Fibroblast of skin of right biceps (primary cell): ENCODE data around the gene AP5S1.
"Not testable (repeated sequence)": the region's sequence is repeated elsewhere in the genome, so short reads cannot be mapped to it uniquely, and the experiment has no call there.

Experiments used
- DNase-seq: peaks from one replicate; pipeline ENCODE4 v3.0.0-alpha.2; 2013

AP5S1 gene

DNA sequence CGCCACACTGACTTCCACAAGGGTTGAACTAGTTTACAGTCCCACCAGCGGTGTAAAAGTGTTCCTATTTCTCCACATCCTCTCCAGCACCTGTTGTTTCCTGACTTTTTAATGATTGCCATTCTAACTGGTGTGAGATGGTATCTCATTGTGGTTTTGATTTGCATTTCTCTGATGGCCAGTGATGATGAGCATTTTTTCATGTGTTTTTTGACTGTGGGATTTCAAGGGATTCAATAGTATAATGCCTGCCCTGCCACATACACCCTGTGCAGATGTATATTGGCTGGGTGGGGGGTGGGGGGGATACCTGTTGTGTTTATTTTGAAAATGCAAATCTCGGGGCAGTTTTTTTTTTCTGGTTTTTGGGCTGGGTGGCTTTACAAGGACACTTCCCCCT lies 26.2 kb upstream of the AP5S1 start:
- not testable (repeated sequence) for DNase-seq

DNA sequence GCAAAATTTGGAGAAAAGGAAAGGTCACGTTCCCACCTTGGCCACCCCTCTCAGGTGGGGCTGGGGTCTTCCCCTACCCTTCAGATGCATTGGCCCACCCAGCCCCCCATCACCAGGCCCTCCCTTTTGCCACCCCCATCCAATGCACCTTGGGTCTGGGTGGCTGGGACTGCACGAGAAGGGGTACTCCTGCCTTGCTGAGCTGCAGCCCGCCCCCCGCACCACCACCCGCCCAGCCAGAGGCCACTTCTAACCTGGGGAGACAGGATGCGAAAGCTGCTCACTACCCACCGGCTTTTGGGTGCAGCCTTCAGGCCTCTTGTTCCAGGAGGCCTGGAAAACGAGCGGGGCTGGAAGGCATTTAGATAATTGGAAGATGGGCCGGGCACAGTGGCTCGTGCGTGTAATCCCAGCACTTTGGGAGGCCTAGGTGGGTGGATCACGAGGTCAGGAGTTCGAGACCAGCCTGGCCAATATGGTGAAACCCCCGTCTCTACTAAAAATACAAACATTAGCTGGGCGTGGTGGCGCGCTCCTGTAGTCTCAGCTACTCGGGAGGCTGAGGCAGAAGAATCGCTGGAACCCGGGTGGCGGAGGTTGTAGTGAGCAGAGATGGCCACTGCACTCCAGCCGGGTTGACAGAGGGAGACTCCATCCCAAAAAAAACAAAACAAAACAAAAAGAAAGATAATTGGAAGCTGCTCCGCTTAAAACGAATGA lies 25.5 kb upstream of the AP5S1 start:
- DNase-seq = no peak

DNA sequence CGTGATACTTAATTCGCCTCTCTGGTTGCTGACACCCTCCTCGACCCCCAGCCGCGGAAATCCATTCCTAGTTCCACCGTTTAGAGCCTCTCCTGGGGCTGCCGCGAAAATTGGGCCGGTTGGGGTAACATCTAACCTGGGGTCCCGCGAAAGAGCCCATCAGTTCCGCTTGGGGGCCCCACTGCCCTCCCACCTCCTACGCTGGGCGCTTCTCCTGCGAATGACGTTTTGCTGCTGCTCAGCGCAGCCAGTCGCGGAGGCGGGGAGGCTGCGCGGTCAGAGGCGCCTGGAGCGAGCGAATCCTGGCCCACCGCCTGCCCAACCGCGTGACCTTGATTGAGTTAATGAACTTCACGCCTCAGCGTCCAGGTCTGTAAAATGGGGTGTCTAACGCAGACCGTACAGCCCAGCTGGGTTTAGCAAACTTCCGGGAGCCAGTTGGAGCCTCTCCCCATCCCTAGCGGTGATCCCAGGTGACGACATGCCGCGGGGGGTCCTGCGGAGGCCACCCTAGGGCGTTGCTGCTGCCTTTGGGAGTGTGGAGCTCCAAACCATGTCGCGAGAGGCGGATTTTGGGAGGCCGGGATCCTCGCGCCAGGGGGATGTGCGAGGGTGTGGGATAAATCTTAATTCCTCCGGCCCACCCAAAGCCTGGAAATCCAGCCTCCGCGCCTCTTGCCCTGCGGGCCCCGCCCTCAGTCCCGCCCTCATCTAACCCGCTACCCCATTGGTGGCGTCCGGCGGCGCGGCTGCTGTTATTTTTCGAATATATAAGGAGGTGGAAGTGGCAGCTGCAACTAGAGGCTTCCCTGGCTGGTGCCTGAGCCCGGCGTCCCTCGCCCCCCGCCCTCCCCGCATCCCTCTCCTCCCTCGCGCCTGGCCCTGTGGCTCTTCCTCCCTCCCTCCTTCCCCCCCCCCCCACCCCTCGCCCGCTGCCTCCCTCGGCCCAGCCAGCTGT lies 24.6 kb upstream of the AP5S1 start, which contains the start of gene CDC25B:
Gene CDC25B (plus strand): TSS at position 800 of the 958 bp plus-strand sequence. CDS start 222 bp downstream, outside the sequence.
- DNase-seq = peak; percentile 95

DNA sequence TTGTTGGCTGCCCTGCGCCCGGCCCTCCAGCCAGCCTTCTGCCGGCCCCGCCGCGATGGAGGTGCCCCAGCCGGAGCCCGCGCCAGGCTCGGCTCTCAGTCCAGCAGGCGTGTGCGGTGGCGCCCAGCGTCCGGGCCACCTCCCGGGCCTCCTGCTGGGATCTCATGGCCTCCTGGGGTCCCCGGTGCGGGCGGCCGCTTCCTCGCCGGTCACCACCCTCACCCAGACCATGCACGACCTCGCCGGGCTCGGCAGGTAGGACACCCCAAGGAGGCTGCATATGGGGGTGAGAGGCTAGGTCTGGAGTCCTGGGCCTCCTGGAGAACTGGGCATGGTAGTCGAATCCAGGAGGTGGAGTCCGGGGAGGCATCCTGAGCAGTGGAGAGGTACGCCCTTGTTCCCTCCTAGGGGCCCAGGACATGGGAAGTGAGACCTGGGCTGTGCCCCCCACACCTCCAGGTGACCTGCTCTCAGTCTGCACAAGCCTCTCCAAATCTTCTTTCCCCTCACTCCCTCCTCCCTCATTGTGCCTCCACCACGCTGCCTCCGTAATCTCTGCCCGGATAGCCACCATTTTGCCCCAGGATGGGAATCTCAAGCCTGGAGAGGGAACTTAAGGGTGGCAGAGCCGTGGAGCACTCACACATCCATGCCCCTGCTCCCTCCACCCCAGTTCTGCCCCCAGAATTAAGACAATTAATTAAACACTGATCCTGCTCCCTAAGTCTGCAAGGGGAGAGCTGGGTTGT lies 23.7 kb upstream of the AP5S1 start:
- DNase-seq = no peak

DNA sequence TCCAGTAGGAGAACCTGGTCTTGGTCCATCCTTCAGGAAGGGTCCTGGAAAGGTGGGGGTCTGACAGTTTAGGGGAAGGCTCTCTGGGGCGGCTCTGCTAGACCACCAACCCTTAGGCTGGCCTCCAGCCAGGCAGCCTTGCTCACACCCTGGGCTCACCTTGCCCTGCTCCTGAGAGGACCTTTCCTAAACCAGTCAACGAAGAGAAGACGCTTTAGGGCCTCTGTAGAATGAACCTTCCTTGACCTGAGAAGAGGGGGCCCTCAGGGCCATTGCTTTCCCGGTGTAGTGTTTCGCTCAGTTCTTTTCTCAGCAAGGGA lies 23.2 kb upstream of the AP5S1 start:
- no peak for DNase-seq

DNA sequence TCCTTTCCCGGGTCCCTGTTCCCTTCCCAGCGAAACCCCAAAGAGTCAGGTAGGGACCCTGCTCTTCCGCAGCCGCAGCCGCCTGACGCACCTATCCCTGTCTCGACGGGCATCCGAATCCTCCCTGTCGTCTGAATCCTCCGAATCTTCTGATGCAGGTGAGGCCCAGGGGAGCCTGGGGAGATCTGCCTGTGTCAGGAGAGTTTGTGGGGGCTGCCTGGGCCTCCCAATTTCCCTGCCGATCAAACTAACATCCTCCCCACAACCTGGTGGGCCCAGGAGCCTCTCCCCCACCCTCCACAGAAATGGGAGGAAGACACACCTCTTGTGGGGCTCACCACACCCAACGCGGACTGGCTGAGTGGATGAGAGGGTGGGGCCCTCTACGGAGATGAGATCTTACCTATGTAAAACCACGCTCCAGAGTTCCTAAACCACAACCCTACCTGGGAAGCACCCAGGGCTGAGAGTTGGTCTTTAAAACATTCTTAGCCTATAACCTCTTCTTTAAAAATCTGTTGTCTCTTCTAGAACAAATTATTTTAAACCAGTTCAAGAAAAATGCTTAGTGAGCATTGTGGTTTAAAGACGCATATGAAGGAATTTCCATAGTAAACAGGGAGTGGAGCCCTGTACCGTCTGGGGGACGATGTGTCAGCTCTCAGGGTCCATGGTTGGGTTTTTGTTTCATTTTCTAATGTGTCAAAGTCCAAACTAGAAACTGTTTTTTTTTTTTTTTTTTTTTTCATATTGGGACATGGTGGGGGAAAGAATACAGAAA lies 22.6 kb upstream of the AP5S1 start:
- DNase-seq = peak; percentile 47

DNA sequence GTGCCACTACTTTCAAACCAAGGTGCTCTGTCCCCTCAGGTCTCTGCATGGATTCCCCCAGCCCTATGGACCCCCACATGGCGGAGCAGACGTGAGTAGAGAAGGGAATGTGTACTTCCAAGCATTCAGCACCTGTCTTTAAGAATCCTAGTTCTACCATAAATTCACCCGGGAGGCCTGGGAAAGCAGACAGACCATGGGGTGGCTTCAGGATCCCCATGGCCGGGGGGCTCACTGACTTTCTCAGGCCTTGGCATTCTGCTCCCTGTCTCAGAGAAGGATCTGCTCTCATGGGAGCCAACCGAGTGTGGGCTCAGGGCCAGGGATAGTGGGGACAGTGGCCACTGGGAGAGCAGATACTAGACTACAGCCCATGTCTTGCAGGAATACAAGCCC lies 22.0 kb upstream of the AP5S1 start:
- no peak for DNase-seq

DNA sequence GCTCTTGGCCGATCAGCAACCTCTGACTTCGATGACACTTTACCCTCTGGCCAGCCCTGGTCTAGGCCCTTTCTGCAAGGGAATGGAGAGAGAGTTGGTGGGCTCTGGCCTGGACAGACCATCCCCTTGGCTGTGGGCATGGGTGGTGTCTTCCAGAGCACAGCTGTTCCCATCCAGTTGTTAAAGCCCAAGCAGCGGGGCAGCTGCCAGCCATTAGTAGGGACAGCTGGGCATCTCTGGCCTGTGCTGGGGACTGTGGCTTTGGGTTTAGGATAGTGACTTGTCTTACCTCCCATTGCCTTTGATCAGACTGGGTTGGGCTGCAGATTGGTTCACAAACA lies 21.5 kb upstream of the AP5S1 start:
- DNase-seq = no peak

DNA sequence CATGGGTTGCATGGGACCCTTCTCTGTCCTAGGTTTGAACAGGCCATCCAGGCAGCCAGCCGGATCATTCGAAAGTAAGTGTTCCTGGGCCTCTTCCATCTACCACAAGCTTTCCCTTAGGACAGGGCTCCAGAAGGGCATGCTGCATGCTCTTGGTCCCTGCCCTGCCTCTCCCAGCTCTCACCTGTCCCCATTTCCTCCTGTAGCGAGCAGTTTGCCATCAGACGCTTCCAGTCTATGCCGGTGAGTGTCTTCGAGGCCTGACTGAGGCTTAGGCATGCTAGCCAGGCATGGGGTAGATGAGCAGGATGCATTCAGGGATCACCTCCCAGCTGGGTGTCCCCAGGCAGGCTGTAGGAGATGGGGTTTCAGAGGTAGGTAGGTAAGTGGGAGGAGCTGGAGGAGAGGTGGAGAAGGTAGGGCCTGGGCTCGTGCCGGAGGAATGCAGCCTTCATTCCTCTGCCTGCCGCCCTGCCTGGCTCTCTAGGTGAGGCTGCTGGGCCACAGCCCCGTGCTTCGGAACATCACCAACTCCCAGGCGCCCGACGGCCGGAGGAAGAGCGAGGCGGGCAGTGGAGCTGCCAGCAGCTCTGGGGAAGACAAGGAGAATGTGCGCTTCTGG lies 20.0 kb upstream of the AP5S1 start:
- DNase-seq = no peak

DNA sequence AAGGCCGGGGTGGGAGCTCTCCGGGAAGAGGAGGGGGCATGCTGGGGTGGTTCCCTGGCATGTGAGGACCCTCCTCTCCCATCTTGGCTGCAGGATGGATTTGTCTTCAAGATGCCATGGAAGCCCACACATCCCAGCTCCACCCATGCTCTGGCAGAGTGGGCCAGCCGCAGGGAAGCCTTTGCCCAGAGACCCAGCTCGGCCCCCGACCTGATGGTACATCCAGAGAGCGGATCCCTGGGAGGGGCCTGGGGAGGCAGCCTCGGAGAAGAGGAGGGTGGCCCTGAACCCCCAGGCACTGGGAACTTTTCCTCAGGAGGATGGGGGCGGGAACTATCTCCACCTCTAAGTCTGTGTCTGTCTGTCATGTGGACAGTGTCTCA lies 19.5 kb upstream of the AP5S1 start:
- DNase-seq = no peak

DNA sequence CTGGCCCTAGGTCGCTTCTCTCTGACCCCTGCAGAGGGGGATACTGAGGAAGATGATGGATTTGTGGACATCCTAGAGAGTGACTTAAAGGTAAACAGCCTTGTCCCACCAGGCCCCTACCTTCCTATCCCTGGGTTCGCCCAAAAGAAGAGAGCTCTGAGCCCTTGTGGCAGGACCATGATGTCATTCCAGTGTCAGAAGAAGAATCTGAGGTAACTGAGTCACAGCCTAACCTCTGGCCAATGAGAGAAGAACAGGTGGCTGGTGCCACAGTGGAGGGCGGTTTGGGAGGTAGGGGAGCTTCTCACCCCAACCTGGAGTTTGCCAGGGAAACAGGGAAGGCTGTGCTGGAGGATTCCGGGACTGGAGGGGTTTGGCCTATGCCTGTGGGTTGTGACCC lies 19.0 kb upstream of the AP5S1 start:
- DNase-seq = no peak

DNA sequence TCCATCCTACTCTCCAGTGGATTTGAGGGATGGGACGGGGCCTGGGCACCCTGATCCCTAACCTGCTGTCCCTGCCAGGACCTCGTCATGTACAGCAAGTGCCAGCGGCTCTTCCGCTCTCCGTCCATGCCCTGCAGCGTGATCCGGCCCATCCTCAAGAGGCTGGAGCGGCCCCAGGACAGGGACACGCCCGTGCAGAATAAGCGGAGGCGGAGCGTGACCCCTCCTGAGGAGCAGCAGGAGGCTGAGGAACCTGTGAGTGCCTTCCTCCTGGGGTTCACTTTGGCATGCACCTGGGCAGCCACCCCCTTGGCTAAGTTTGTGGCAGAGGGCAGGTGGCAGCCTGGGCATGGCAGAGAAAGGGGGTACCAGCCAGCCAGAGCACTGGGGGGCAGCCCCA lies 18.5 kb upstream of the AP5S1 start:
- DNase-seq = no peak

DNA sequence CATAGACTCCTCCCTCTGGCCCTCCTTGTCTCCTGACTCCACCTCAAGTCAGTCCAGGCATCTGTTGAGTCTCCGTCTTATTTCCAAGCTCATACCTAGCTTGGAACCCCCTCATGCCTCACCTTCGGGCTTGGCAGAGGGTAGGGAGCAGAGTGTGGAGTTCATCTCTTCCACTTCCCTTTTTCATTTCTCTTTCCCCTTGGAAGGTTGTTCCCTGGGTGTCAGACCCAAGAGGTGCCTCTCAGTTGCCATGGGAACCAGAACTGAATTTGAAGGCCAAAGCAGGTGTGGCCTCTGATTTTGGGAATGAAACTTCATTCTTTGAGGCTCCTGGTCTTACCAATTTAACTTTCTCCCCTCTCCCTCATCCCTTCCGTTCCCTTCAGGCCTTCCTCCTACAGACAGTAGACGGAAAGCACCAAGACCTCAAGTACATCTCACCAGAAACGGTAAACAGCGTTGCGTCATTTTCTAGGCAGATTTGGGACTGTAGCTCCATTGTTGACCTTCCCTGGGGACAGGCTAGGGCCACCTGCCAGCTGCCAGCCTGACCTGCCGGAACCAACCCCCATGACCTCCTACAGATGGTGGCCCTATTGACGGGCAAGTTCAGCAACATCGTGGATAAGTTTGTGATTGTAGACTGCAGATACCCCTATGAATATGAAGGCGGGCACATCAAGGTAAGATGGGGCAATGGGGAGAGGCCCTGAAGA lies 17.7 kb upstream of the AP5S1 start:
- DNase-seq = no peak

DNA sequence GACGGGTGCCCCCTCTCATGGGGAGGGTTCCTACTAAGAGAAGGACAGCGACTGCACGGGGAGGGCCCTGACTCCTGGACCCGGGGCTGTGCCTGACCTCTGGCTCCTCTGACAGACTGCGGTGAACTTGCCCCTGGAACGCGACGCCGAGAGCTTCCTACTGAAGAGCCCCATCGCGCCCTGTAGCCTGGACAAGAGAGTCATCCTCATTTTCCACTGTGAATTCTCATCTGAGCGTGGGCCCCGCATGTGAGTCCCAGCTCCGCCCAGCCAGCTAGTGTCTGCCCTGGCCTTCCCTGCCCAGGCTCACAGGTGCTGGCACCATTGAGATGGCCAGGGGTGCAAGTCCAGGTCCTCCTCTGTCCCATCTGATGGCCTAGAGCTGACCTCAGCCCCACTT lies 17.1 kb upstream of the AP5S1 start:
- no peak for DNase-seq

DNA sequence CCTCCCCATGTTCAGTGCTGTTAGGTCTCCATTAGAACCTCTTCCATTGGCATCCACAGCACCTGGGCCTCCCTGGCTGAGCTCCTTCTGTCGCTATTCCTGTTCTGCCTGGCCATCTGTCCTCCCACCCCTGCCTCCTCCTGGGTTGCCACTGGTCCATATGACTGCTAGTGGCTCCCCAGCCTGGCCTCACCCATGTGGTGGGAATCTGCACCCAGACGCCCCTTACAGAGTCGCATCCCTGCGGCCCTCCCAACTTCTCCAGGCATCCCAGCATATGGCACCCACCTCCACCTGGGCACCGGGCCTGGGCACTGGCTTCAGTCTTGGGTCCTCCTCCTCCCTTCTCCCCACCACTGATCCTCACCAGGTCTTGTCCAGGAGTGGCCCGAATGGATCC lies 16.5 kb upstream of the AP5S1 start:
- no peak for DNase-seq

DNA sequence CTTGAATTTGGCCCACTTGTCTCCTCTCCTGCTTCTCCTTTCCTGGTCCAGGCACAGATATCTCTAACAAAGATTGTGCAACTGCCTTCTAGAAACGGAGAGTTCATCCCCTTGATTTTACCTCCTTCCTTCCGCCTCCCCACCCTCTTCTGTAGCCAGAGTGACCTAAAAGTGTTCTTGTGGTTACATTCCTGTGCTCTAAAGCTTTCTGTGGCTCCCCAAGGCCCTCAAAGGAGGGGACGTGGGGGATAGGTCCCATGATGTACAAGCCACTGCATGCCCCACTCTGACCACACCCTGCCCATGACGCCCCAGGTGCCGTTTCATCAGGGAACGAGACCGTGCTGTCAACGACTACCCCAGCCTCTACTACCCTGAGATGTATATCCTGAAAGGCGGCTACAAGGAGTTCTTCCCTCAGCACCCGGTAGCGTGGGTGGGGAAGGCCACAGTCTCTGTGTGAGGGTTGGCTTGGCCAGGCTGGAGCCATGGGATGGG lies 16.0 kb upstream of the AP5S1 start:
- DNase-seq = no peak

DNA sequence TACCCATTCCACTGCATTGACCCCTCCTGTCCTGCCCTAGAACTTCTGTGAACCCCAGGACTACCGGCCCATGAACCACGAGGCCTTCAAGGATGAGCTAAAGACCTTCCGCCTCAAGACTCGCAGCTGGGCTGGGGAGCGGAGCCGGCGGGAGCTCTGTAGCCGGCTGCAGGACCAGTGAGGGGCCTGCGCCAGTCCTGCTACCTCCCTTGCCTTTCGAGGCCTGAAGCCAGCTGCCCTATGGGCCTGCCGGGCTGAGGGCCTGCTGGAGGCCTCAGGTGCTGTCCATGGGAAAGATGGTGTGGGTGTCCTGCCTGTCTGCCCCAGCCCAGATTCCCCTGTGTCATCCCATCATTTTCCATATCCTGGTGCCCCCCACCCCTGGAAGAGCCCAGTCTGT lies 15.6 kb upstream of the AP5S1 start:
- DNase-seq = no peak

DNA sequence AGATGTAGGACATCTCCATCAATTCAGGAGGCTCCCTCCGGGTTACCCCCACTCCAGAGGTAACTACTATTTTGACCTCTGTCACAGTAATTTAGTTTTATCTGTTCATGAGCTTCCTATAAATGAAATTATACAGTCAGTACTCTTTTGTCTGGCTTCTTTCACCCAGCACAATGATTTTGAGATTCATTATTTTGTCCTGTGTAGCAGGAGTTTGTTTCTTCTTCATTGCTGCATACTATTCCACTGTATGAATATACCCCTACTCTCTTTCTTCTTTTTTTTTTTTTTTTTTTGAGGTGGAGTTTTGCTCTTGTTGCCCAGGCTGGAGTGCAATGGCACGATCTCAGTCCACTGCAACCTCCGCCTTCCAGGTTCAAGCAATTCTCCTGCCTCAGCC lies 11.8 kb upstream of the AP5S1 start:
- no peak for DNase-seq

DNA sequence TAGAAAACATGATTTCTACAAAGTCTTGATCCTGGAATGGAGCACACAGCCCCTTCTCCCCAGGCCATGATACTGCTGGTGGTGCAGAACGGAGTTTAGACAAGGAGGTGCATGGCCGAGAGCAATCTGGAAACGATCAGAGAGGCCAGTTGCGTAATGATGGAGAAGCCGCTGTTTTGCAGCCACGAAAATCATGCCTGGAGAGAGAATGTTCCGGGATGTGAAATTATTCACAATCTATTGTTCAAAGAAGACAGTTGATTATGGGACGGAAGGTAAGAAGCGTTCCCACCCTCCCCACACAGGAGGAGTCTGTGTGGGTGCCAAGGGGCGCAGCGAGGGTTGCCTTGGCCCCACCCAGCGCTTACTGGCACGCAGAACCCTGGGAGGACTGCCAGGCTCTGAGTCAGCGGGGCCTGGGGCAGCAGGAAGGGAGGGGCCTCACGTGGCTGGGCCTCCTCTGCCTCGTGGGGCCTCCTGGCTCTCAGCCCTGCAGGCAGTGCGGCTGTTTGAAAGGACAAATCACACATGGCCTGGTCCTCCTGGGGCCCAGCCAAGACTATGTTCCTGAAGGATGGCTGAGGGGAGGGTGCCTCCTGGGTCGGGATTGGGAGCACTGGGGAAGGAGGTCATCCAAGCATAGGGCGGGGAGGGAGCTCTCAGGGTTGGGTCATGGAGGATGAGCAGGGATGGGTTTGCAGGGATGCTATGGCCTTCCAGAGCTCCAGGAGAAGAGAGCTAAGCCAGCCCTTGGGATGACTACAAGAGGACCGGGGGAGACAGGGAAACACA lies 8.7 kb upstream of the AP5S1 start:
- DNase-seq = peak; percentile 99

DNA sequence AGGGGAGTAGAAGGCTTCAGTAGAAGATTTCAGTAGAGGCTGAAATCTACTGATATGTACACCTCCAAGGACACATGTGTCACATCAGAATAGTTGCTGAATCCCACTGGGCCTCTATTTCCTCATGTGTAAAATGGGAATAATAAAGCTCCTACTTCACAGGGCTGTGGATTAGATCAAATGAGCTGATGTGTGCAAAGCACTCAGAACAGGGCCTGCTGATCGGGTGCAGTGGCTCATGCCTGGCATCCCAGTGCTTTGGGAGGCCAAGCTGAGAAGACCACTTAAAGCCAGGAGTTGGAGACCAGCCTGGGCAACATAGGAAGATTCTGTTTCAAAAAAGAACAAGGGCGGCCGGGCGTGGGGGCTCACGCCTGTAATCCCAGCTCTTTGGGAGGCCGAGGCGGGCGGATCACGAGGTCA lies 8.1 kb upstream of the AP5S1 start:
- no peak for DNase-seq
